Stimulated activated CD4-positive, alpha-beta T cell treated with anti-CD3 and anti-CD28 coated beads, Interleukin-1b, Interleukin-23, amount 100 ng/mL, for 24 hours (primary cell): ENCODE data around the gene NUP133.
A peak's percentile ranks its signal among the peaks of the same experiment; 100 is the strongest.
"Not testable (repeated sequence)": the region's sequence is repeated elsewhere in the genome, so short reads cannot be mapped to it uniquely, and the experiment has no call there.

ENCODE experiments used
- DNase-seq, 4 experiments: peaks; one replicate each; pipeline ENCODE4 v3.0.0-alpha.2; 2020; ENCODE audit warnings: low read depth in 4 of 4, low spot score in 1 of 4

Gene NUP133

GRCh38 chr1:229507951-229508822 is at the start of gene NUP133:
Gene NUP133, minus strand, starts transcription at chr1:229508341. Its CDS starts 92 bp downstream, at chr1:229508249.
- DNase-seq: peak; percentile 98 to 100 (median 99)

DNA sequence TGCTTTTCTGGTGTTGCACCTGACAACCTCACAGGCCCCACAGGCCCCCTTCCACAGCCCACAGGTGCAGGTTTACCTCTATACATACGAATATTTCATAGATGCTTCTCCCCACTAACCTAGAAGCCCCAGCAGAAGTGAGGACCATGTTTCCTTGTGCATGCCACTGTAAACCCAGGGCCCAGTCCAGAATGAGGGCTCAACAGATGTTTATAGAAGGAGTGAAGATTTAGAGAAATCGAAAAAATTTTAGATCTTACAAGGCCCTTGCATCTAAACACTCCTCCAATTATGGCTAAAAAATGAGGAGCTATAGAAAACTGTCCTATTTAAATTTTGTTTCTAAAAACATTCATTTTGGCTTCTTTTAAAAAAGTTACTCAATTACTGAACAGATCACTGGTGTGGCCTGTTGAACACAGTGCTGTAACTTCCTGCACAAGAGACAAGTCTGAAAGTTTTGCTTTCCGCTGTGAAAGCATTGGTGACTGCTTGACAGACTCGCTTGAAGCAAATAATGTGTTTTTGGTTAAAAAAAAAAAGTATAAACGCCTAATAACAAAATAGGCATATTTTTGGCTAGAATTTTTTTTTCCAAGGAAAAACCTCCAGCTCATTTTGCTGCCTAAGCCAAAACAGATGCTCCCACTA is 49.2 kb upstream of the NUP133 start:
- no peak for DNase-seq

DNA sequence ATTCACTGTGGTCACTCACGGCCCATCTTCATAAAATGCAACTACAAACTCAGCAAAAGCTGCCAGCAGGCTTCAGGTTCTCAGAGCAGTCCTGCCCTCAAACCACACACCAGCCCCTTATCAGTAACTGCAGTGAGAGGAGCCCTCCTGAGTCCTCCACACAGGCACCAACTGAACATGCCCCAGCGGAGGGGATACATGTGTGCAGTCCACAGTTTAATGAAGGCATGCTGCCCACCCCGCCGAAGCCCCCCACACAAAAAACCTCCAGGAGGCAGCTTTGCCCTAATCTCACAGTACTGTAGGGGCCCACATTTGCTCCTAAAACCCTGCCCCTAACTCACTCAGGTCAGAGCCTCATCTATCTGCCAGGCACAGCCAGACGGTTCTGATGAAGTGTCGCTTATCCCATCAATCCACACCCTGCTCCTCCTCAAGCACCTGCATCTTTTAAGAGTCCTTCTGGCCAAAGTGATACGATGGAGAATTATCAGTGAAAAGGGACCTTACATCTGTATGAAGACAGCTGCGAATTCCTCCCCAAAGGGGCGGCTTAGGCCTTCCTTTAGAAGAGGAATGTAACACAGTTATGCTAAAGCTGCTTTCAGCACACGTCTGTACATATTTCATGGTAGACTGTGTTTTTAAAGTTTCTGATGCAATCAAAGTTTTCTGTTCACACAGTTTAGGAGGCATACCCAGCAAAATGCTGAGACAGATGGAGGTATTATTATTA is 46.9 kb upstream of the NUP133 start:
- no peak for DNase-seq

- no peak for DNase-seq
These were observed 45.5 kb upstream of the NUP133 start for GRCh38 chr1:229553621-229554130.

- no peak for DNase-seq
These were observed 44.6 kb upstream of the NUP133 start for GRCh38 chr1:229552732-229553131.

GRCh38 chr1:229550812-229551567 is 42.8 kb upstream of the NUP133 start:
- DNase-seq: no peak

DNA sequence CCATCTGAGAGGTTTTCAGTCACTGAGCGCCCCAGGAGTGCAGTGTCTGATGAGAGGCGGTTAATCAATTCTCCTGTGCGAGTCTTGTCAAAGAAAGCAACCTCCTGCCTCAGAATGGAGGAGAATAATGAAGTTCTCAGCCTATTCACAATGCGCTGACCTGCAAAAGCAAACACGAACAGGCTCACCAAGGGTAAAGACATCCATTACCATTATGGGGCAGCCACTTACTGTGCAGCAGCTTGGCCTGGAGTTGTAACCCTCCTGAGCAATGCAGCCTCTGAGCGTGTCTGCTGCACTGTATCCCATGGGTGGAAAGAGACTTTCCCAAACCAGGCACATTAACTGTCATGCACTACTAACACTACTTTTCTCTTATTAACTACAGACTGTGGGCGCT is 39.4 kb upstream of the NUP133 start:
- DNase-seq: no peak

GRCh38 chr1:229544587-229544986 is 36.4 kb upstream of the NUP133 start:
- no peak for DNase-seq

DNA sequence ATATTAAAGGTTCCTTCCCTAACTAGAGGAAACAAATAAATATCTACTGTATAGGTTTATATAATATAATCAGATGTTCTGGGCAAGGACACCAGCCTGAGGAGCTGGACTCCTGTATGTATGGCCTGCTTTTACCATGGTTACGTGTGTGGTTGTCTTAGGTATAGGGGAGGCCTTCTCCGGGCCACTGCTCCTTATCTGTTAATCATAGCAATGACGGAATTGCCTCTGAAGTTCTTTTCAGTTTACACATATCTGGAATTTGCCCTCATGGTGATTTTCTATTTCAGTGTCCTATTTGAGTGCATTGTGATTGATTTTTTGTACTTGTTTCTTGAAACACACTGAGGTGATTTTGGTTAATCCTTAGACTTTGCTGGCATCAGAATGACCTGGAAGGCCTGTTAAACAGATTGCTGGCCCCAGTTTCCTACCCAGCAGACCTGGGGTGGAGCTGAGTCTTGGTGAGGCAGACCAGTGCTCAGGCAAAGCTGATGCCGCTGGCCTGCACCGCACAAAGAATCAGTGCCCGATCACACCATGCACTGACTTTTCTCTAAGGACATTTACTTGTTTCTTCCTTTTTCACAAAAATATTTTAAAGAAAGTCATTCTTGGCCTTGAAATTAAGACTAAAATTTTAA is 31.8 kb upstream of the NUP133 start:
- no peak for DNase-seq

DNA sequence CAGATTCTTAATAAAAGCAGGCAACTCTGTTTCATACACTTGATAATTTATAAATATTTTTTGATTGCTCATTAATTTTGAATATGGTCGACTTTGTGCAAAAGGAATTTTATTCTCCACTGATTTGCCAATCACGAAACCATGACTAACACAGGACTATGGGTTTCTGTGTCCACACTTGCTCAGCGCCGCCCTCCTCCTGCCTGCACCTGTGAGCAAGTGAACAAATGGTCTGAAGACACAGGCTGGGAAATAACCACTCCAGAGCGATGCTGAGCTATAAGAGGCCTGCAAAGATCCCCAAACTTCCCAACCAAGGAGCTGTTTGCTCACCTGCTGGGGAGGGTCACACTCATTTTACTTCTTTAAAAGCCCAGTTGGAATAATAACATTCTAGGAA is 30.8 kb upstream of the NUP133 start:
- DNase-seq: no peak

GRCh38 chr1:229537894-229538293 is 29.8 kb upstream of the NUP133 start:
- DNase-seq: no peak

DNA sequence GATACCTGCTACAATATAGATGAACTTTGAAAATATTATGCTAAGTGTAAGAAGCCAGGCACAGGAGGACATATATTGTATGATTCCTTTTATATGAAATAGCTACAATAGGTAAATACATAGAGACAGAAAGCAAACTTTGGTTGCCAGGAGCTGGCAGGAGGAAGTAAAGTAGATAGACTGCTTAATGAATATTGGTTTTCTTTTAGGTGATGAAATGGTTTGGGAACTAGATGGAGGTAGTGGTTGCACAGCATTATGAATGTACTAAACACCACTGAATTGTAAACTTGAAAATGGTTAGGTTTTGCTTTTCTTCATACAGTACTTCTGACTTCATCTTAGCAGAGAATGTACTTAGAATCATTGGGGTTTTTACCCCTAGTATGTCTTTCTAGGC is 28.8 kb upstream of the NUP133 start:
- no peak for DNase-seq

DNA sequence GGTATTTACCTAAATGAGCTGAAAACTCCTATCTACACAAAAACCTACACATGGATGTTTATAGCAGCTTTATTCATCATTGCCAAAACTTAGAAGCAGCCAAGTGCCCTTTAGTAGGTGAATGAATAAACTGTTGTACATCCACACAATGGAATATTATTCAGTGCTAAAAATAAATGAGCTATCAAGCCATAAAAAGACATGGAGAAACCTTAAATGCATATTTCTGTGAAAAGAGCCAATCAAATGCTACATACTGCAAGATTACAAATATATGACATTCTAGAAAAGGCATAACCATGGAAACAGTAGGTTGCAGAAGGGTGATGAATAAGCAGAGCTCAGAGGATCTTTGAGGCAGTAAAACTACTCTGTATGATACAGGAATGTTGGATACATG is 27.1 kb upstream of the NUP133 start:
- no peak for DNase-seq

GRCh38 chr1:229531326-229531725 is 23.2 kb upstream of the NUP133 start:
- no peak for DNase-seq

GRCh38 chr1:229529639-229530038 is 21.5 kb upstream of the NUP133 start:
- DNase-seq: no peak

- no peak for DNase-seq
These were observed 18.6 kb upstream of the NUP133 start for GRCh38 chr1:229526695-229527094.

- DNase-seq: no peak
These were observed 14.9 kb upstream of the NUP133 start for GRCh38 chr1:229523052-229523451.

DNA sequence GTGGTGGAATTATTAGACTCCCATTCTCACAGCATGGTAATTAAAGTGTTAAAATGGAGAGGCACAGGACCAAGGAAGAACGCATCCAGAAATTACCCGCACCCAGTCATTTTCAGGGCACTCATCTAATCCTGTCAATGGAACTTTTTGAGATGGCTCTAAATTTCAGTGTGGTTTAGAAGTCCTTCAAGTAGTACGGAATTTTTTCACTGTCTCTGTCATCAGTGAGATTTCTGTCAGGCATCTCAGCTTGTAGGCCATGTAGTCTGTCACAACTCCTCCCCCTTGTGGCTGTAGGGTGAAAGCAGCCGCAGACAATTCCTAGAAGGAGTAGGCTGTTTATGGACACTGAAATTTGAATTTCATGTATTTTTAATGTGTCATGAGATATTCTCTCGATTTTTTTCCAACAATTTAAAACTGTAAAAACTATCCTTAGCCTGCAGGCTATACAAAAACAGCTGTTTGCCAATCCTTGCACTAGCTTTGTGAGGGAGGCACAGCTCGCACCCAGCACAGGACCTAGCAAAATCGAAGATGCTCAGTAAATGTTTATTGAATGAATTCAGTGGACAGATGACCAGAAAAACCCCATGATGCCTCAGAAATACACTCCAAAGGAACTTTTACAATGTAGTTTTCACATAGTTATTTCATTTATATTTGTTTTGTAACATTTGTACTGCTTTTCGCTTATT is 6.6 kb upstream of the NUP133 start:
- DNase-seq: peak; percentile 14 to 25 (median 18)

DNA sequence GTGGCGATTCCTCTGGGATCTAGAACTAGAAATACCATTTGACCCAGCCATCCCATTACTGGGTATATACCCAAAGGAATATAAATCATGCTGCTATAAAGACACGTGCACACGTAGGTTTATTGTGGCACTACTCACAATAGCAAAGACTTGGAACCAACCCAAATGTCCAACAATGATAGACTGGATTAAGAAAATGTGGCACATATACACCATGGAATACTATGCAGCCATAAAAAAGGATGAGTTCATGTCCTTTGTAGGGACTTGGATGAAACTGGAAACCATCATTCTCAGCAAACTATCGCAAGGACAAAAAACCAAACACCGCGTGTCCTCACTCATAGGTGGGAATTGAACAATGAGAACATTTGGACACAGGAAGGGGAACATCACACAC is 3.5 kb upstream of the NUP133 start:
- DNase-seq: not testable (repeated sequence)

GRCh38 chr1:229511201-229511600 is 3.1 kb upstream of the NUP133 start:
- DNase-seq: not testable (repeated sequence)
